GM13977 (cell line): ENCODE results near the gene METTL6.

Experiments used
- DNase-seq: peaks from one replicate; pipeline ENCODE4 v3.0.0; 2012; ENCODE audit warnings: low spot score
- in situ Hi-C: fragments of 300-500 bp; cut with MboI; formaldehyde crosslinking; loops from one replicate; pipeline ENCODE4 v1.12.0; 2022; ENCODE audit warnings: low sequenced_read_pairs, low pct_unique_long_range_greater_than_20kb, mixed read lengths, inconsistent platforms; ENCODE audit not compliant: unreplicated experiment
- TF ChIP-seq, protein P1 (sequence below): IDR thresholded peaks from 2 replicates; pipeline ENCODE4 v1.5.1; 2012; ENCODE audit warnings: mild to moderate bottlenecking, control low read depth; ENCODE audit not compliant: insufficient read depth; ENCODE audit errors: extremely low read depth, missing control alignments

Gene METTL6

DNA sequence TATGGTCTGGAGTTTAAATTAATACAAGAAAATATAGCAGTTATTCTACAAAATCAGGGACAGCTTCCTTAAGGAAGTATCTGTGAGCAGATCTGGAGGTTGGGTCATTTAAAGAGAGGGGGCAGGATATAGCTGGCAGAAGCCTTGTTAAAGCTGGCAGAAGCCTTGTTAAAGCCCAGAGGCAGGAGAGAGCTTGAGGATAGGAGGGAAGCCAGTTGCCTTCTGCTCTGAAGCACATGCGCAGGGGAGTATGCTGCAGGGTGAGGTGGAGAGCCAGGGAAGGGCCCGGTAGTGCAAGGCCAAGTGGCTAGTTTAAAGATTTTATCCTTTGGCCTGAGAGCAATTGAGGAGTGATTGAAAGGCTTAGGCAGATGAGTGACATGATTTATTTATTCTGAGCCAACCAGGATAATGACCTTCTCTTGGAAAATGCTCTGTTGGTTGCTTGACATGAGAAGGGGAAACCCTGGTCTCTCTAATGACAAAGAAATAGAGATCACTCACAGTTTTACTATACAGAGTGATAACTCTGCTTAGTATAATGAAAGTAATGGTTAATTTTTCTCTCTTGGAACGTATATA is 4.0 kb upstream of the METTL6 start:
- in situ Hi-C loops, result loop anchor here (25.0 kb wide), 1 partner anchor 381 kb away; no protein-coding TSS in a partner anchor
- DNase-seq, result no peak

DNA sequence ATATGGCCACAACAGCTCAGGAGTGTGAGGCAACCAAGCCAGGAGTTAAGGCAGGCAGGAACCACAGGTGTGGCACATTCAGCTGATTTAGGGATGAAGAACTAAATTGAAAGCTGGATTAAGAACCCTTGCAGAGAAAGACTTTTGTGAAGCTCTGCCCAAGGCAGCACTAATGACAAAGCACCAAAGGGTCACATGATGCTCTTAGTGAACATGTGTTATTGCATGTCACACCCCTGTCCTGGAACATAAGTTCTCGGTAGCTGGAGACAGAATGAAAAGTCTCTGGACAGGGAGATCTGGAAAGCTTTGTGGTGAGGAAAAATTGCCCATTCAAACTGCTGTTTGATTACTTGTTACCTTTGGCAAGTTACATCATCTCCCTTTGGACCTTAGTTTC is 3.3 kb upstream of the METTL6 start:
- TF ChIP-seq, protein P1, sequence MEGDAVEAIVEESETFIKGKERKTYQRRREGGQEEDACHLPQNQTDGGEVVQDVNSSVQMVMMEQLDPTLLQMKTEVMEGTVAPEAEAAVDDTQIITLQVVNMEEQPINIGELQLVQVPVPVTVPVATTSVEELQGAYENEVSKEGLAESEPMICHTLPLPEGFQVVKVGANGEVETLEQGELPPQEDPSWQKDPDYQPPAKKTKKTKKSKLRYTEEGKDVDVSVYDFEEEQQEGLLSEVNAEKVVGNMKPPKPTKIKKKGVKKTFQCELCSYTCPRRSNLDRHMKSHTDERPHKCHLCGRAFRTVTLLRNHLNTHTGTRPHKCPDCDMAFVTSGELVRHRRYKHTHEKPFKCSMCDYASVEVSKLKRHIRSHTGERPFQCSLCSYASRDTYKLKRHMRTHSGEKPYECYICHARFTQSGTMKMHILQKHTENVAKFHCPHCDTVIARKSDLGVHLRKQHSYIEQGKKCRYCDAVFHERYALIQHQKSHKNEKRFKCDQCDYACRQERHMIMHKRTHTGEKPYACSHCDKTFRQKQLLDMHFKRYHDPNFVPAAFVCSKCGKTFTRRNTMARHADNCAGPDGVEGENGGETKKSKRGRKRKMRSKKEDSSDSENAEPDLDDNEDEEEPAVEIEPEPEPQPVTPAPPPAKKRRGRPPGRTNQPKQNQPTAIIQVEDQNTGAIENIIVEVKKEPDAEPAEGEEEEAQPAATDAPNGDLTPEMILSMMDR, result no peak
- DNase-seq, result no peak
- in situ Hi-C loops, result loop anchor here (25.0 kb wide), 1 partner anchor 382 kb away; no protein-coding TSS in a partner anchor

More for the DNA sequence above, 4.0 kb upstream of the METTL6 start:
- TF ChIP-seq, protein P1, result no peak

DNA sequence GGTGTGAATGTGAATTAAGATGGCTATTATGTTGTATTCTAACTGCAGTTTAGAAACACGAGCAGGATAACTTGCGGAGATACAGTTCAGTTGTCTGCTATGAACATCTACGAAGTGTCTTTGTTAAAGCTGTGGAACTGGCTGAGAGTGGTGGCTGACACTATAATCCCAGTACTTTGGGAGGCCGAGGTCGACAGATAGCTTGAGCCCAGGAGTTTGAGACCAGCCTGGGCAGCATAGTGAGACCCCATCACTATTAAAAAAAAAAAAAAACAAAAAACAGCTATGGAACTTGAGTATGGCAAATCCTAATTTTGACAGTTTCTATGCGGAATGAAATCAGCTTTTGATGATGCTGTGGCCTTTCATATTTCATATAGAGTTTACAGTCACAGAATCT is 1.7 kb upstream of the METTL6 start:
- TF ChIP-seq, protein P1, result no peak
- in situ Hi-C loops, result loop anchor here (25.0 kb wide), 1 partner anchor 383 kb away; no protein-coding TSS in a partner anchor
- DNase-seq, result no peak

DNA sequence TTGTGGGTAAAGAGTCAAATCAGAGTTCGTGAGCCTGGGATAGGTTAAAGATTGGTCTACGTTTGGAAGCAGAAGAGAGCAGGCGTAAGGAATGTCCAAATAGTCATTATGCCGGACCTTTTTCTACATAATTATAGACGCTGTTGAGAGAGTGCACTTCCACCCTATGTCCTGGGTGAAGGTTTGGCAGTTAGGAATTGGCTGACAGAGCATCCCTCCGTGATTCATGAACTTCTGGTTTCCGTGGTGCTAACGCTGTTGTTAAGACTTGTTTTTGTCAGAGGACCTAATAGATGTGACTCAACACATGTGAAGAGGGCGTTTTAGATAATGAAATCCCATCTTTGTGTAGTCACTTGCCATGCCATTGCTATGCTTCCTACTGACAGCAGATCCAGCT is 1.2 kb upstream of the METTL6 start:
- TF ChIP-seq, protein P1, result no peak
- DNase-seq, result no peak
- in situ Hi-C loops, result loop anchor here (25.0 kb wide), 1 partner anchor 384 kb away; no protein-coding TSS in a partner anchor

DNA sequence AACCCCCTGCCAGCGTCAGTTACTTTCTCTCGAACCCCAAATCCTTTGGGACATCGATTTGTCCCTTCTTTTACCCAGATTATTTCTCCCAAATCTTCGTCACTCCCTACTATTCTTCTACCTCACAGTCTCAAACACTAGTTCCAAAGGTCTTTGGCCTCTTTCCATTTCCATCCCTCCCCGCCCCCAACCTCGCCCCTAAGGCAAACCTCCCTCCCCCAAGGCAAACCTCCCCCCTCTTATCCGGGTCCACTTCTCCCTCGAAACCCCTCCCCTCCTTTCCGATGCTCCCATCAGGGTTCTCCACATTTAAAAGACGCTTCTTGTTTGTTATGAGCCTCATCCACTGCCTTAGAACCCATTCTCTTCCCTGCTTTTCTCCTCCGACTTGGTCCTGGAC is 637 bp upstream of the METTL6 start:
- TF ChIP-seq, protein P1, result no peak
- in situ Hi-C loops, result loop anchor here (25.0 kb wide), 1 partner anchor 384 kb away; no protein-coding TSS in a partner anchor
- no peak for DNase-seq

DNA sequence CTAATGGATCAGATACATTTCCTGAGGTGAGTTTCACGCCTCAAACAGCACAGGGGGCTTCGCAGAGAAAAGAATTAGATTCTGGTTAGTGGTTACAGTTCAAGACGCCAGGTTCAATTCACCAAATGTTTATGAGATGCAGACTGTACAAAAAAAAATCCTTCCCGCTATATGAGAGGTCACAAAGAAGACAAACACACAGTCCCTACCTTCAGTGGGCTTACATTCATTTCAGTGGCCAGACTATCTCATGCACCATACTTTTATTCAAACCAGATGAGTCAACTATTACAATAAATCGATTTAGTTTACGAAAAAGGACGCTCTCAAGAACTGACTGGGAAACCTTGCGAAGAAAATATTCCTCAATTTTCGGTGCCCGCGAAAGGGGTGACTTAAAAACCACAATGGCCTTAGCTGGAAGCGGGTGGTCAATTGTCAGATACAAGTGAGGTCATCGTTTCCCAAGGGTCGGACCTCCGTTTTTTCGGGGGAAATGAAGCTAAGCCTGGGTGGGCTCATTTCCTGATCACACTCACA is 695 bp downstream of the METTL6 start:
- TF ChIP-seq, protein P1, result no peak
- in situ Hi-C loops, result loop anchor here (25.0 kb wide), 1 partner anchor 386 kb away; no protein-coding TSS in a partner anchor
- no peak for DNase-seq
